SK-N-SH treated with all-trans-retinoic acid at 6 μM for 48 hours (cell line): Measurements from ENCODE around the gene SLC9B1.
"Not testable (repeated sequence)": the region's sequence is repeated elsewhere in the genome, so short reads cannot be mapped to it uniquely, and the experiment has no call there.

Experiments used
- ATAC-seq: fragments of 200-7000 bp; cut with Tn5 transposase; 3 replicates; pipeline ENCODE4 v1.9.1; 2020; ENCODE audit warnings: mild to moderate bottlenecking, moderate library complexity
- ARNTL ChIP-seq: fragments of 450-650 bp; formaldehyde crosslinking; IDR thresholded peaks from 2 replicates; pipeline ENCODE4 v1.5.0; 2020; ENCODE audit warnings: low read depth, mild to moderate bottlenecking, moderate library complexity, borderline replicate concordance
- CREB5 ChIP-seq: fragments of 250-450 bp; sonication (Bioruptor Pico); IDR thresholded peaks from 2 replicates; pipeline ENCODE4 v1.5.1; 2020; ENCODE audit warnings: low read depth, mild to moderate bottlenecking, moderate library complexity
- CSDC2 ChIP-seq: fragments of 250-450 bp; sonication (Bioruptor Pico); IDR thresholded peaks from 2 replicates; pipeline ENCODE4 v1.5.0; 2020; ENCODE audit warnings: mild to moderate bottlenecking, moderate library complexity
- ESRRG ChIP-seq: fragments of 250-450 bp; sonication (Bioruptor Pico); IDR thresholded peaks from 2 replicates; pipeline ENCODE4 v1.6.1; 2021; ENCODE audit warnings: mild to moderate bottlenecking
- GLIS3 ChIP-seq: fragments of 250-450 bp; sonication (Bioruptor Pico); IDR thresholded peaks from 2 replicates; pipeline ENCODE4 v1.5.0; 2020; ENCODE audit warnings: mild to moderate bottlenecking, moderate library complexity
- OSR1 ChIP-seq: fragments of 250-450 bp; sonication (Bioruptor Pico); IDR thresholded peaks from 2 replicates; pipeline ENCODE4 v1.8.0; 2022; ENCODE audit warnings: moderate library complexity, mild to moderate bottlenecking, inconsistent platforms
- POU6F1 ChIP-seq: fragments of 250-450 bp; sonication (Bioruptor Pico); IDR thresholded peaks from 2 replicates; pipeline ENCODE4 v1.8.0; 2021; ENCODE audit warnings: low read depth, mild to moderate bottlenecking, moderate library complexity, borderline replicate concordance
- PPARA ChIP-seq: fragments of 250-450 bp; sonication (Bioruptor Pico); IDR thresholded peaks from 2 replicates; pipeline ENCODE4 v1.5.0; 2020; ENCODE audit warnings: mild to moderate bottlenecking, borderline replicate concordance
- TCF4 ChIP-seq: fragments of 250-450 bp; sonication (Bioruptor Pico); IDR thresholded peaks from 2 replicates; pipeline ENCODE4 v1.8.0; 2021; ENCODE audit warnings: mild to moderate bottlenecking, moderate library complexity, borderline replicate concordance
- TOX ChIP-seq: fragments of 250-450 bp; sonication (Bioruptor Pico); IDR thresholded peaks from 2 replicates; pipeline ENCODE4 v1.8.0; 2021; ENCODE audit warnings: mild to moderate bottlenecking, moderate library complexity, borderline replicate concordance
- TSHZ2 ChIP-seq: fragments of 250-450 bp; sonication (Bioruptor Pico); IDR thresholded peaks from 2 replicates; pipeline ENCODE4 v1.5.0; 2020; ENCODE audit warnings: mild to moderate bottlenecking, moderate library complexity
- ZC3H10 ChIP-seq: fragments of 250-450 bp; sonication (Bioruptor Pico); IDR thresholded peaks from 2 replicates; pipeline ENCODE4 v1.5.1; 2021; ENCODE audit warnings: mild to moderate bottlenecking, moderate library complexity
- ZFP3 ChIP-seq: fragments of 250-450 bp; sonication (Bioruptor Pico); IDR thresholded peaks from 2 replicates; pipeline ENCODE4 v1.5.0; 2020; ENCODE audit warnings: mild to moderate bottlenecking, moderate library complexity
- ZFP30 ChIP-seq: fragments of 450-650 bp; formaldehyde crosslinking; IDR thresholded peaks from 2 replicates; pipeline ENCODE4 v1.5.0; 2022; ENCODE audit warnings: mild to moderate bottlenecking, moderate library complexity
- ZNF70 ChIP-seq: fragments of 450-650 bp; formaldehyde crosslinking; IDR thresholded peaks from 2 replicates; pipeline ENCODE4 v1.5.0; 2020; ENCODE audit warnings: mild to moderate bottlenecking, moderate library complexity
- TF ChIP-seq, protein P1 (sequence below): fragments of 250-450 bp; sonication (Bioruptor Pico); IDR thresholded peaks from 2 replicates; pipeline ENCODE4 v1.5.1; 2021; ENCODE audit warnings: mild to moderate bottlenecking, moderate library complexity

The SLC9B1 gene

GRCh38 chr4:102945066-102945465 lies 74.4 kb downstream of the SLC9B1 start (continued):
- TF ChIP-seq CREB5 (CRISPR knock-in tag) (no peak), TCF4 (CRISPR knock-in tag) (no peak), ARNTL (CRISPR knock-in tag) (no peak)

DNA sequence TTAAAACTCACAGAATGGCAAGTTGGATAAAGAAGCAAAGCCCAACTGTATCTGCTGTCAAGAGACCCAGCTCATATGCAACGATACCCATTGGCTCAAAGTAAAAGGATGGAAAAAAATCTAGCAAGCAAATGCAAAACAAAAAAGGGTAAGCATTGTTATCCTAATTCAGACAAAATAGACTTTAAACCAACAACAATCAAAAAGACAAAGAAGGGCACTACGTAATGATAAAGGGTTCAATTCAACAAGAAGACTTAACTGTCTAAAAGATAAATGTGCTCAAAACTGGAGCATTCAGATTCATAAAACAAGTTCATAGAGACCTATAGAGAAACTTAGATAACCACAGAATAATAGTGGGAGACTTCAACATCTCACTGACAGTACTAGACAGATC lies 81.4 kb downstream of the SLC9B1 start:
- ATAC-seq: not testable (repeated sequence)

GRCh38 chr4:102935716-102936115 lies 83.8 kb downstream of the SLC9B1 start:
- no peak for ATAC-seq
- TF ChIP-seq POU6F1: no peak
- TF ChIP-seq TOX: no peak
- TF ChIP-seq ZC3H10: no peak
- TF ChIP-seq ZNF70 (CRISPR knock-in tag): no peak
- no peak for TF ChIP-seq ARNTL (CRISPR knock-in tag)
- no peak for TF ChIP-seq ZFP3 (CRISPR knock-in tag)
- TF ChIP-seq ESRRG (CRISPR knock-in tag): no peak
- TF ChIP-seq, protein P1, sequence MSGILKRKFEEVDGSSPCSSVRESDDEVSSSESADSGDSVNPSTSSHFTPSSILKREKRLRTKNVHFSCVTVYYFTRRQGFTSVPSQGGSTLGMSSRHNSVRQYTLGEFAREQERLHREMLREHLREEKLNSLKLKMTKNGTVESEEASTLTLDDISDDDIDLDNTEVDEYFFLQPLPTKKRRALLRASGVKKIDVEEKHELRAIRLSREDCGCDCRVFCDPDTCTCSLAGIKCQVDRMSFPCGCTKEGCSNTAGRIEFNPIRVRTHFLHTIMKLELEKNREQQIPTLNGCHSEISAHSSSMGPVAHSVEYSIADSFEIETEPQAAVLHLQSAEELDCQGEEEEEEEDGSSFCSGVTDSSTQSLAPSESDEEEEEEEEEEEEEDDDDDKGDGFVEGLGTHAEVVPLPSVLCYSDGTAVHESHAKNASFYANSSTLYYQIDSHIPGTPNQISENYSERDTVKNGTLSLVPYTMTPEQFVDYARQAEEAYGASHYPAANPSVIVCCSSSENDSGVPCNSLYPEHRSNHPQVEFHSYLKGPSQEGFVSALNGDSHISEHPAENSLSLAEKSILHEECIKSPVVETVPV: no peak
- TF ChIP-seq ZFP30 (CRISPR knock-in tag): no peak
- no peak for TF ChIP-seq PPARA (CRISPR knock-in tag)
- no peak for TF ChIP-seq CSDC2 (CRISPR knock-in tag)
- TF ChIP-seq TSHZ2 (CRISPR knock-in tag): no peak
- TF ChIP-seq GLIS3 (CRISPR knock-in tag): no peak
- no peak for TF ChIP-seq OSR1 (CRISPR knock-in tag)

DNA sequence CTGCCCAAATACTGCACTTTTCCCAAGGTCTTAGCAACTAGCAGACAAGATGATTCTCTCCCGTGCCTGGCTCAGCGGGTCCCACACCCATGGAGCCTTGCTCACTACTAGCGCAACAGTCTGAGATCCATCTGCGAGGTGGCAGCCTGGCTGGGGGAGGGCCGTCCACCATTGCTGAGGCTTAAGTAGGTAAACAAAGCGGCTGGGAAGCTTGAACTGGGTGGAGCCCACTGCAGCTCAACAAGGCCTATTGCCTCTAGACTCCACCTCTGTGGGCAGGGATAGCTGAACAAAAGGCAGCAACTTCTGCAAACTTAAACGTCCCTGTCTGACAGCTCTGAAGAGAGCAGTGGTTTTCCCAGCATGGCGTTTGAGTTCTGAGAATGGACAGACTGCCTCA lies 99.8 kb downstream of the SLC9B1 start:
- ATAC-seq: not testable (repeated sequence)

DNA sequence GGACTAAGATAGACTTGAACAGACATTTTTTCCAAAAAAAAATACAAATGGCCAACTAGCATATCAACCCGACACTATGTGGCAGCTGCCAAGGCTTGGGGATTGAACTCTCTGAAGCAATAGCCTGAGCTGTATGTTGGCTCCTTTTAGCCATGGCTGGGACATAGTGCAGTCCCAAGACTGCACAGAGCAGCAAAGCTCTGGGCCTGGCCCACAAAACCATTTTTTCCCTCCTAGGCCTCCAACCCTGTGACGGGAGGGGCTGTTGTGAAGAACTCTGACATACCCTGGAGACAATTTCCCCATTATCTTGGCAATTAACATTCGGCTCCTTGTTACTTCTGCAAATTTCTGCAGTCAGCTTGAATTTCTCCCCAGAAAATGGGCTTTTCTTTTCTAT lies 100.6 kb downstream of the SLC9B1 start:
- ATAC-seq: no peak
- TF ChIP-seq PPARA (CRISPR knock-in tag) (no peak), CREB5 (CRISPR knock-in tag) (no peak), TCF4 (CRISPR knock-in tag) (no peak), ESRRG (CRISPR knock-in tag) (no peak)
- TF ChIP-seq, protein P1: no peak
